ENCODE data around the gene CPLX4.

DNA sequence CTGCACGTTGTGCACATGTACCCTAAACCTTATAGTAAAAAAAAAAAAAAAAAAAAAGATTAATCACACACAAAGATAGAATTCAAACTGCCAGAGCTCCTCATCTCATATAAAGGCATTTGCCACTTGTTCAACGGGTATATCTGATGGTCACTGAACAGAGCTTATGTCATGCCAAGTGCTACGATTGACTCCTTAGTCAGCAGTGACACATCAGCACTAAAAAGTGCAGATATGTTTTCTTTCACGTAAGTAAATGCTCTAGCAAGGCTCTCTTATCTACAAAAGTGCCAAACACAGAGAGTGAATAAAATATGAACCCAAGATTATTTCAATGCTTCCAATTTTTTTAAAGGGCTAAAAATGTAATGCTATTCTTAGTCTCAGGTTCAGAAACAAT, 39.5 kb upstream of the CPLX4 start:
- TF ChIP-seq, protein P1, sequence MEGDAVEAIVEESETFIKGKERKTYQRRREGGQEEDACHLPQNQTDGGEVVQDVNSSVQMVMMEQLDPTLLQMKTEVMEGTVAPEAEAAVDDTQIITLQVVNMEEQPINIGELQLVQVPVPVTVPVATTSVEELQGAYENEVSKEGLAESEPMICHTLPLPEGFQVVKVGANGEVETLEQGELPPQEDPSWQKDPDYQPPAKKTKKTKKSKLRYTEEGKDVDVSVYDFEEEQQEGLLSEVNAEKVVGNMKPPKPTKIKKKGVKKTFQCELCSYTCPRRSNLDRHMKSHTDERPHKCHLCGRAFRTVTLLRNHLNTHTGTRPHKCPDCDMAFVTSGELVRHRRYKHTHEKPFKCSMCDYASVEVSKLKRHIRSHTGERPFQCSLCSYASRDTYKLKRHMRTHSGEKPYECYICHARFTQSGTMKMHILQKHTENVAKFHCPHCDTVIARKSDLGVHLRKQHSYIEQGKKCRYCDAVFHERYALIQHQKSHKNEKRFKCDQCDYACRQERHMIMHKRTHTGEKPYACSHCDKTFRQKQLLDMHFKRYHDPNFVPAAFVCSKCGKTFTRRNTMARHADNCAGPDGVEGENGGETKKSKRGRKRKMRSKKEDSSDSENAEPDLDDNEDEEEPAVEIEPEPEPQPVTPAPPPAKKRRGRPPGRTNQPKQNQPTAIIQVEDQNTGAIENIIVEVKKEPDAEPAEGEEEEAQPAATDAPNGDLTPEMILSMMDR (tag by site-specific recombination; IDR thresholded peaks at IDR 0.05): no peak
- TF ChIP-seq ZNF350 (tag by site-specific recombination; IDR thresholded peaks at IDR 0.05) (no peak), GLI4 (tag by site-specific recombination; IDR thresholded peaks at IDR 0.05) (no peak), KLF16 (tag by site-specific recombination; IDR thresholded peaks at IDR 0.05) (no peak), ZNF274 (IDR thresholded peaks at IDR 0.05; ENCODE audit: low read length) (no peak), ZNF274 (tag by site-specific recombination; IDR thresholded peaks at IDR 0.05; ENCODE audit: borderline replicate concordance) (no peak), ZNF776 (tag by site-specific recombination; IDR thresholded peaks at IDR 0.05; ENCODE audit: borderline replicate concordance) (no peak), ZNF488 (tag by site-specific recombination; IDR thresholded peaks at IDR 0.05) (no peak), SP2 (tag by site-specific recombination; IDR thresholded peaks at IDR 0.05) (no peak), ZNF473 (tag by site-specific recombination; IDR thresholded peaks at IDR 0.05) (no peak), TCF7L2 (IDR thresholded peaks at IDR 0.05; ENCODE audit: borderline replicate concordance, low read depth, low read length) (no peak), ATF2 (tag by site-specific recombination; IDR thresholded peaks at IDR 0.05; ENCODE audit: low read depth) (no peak)
- TF ChIP-seq, protein P2, sequence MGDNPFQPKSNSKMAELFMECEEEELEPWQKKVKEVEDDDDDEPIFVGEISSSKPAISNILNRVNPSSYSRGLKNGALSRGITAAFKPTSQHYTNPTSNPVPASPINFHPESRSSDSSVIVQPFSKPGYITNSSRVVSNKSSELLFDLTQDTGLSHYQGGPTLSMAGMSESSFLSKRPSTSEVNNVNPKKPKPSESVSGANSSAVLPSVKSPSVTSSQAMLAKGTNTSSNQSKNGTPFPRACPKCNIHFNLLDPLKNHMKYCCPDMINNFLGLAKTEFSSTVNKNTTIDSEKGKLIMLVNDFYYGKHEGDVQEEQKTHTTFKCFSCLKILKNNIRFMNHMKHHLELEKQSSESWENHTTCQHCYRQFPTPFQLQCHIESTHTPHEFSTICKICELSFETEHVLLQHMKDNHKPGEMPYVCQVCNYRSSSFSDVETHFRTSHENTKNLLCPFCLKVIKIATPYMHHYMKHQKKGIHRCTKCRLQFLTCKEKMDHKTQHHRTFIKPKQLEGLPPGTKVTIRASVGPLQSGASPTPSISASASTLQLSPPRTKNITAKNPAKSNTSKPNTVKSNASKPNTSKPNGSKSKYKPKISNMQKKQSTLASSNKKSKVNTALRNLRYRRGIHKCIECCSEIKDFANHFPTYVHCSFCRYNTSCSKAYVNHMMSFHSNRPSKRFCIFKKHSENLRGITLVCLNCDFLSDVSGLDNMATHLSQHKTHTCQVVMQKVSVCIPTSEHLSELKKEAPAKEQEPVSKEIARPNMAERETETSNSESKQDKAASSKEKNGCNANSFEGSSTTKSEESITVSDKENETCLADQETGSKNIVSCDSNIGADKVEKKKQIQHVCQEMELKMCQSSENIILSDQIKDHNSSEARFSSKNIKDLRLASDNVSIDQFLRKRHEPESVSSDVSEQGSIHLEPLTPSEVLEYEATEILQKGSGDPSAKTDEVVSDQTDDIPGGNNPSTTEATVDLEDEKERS (tag by site-specific recombination; IDR thresholded peaks at IDR 0.05): no peak
- TF ChIP-seq, protein P3, sequence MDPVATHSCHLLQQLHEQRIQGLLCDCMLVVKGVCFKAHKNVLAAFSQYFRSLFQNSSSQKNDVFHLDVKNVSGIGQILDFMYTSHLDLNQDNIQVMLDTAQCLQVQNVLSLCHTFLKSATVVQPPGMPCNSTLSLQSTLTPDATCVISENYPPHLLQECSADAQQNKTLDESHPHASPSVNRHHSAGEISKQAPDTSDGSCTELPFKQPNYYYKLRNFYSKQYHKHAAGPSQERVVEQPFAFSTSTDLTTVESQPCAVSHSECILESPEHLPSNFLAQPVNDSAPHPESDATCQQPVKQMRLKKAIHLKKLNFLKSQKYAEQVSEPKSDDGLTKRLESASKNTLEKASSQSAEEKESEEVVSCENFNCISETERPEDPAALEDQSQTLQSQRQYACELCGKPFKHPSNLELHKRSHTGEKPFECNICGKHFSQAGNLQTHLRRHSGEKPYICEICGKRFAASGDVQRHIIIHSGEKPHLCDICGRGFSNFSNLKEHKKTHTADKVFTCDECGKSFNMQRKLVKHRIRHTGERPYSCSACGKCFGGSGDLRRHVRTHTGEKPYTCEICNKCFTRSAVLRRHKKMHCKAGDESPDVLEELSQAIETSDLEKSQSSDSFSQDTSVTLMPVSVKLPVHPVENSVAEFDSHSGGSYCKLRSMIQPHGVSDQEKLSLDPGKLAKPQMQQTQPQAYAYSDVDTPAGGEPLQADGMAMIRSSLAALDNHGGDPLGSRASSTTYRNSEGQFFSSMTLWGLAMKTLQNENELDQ (tag by site-specific recombination; IDR thresholded peaks at IDR 0.05; ENCODE audit: low read depth): no peak
